Brain microvascular endothelial cell (primary cell): Measurements from ENCODE around the gene DLAT.
"Not testable (repeated sequence)": the region's sequence is repeated elsewhere in the genome, so short reads cannot be mapped to it uniquely, and the experiment has no call there.

ENCODE experiments used
- DNase-seq: peaks from one replicate; pipeline ENCODE4 v3.0.0-alpha.2; 2020
- H3K27ac ChIP-seq: fragments of 250-450 bp; sonication (Bioruptor Pico); 2 replicates; pipeline ENCODE4 v1.5.1; 2020; ENCODE audit warnings: mild to moderate bottlenecking, moderate library complexity
- H3K27me3 ChIP-seq: fragments of 250-450 bp; sonication (Bioruptor Pico); replicated peaks from 2 replicates; pipeline ENCODE4 v1.5.1; 2020; ENCODE audit warnings: mild to moderate bottlenecking
- H3K36me3 ChIP-seq: fragments of 250-450 bp; sonication (Bioruptor Pico); replicated peaks from 2 replicates; pipeline ENCODE4 v1.5.1; 2020; ENCODE audit warnings: mild to moderate bottlenecking
- H3K4me3 ChIP-seq: 2 replicates; pipeline ENCODE4 v1.5.1; 2011; ENCODE audit warnings: low read depth, mild to moderate bottlenecking, control low read depth, low read length, moderate library complexity
- in situ Hi-C: cut with HindIII; loops from 2 replicates; pipeline ENCODE4 v1.10.0; 2017; ENCODE audit warnings: low sequenced_read_pairs, low pct_ligation_motif_present
- TF ChIP-seq, protein P1 (sequence below): IDR thresholded peaks from 2 replicates; pipeline ENCODE4 v1.5.1; 2011; ENCODE audit warnings: low read depth, mild to moderate bottlenecking, moderate library complexity, low read length, control low read depth, inconsistent platforms; ENCODE audit errors: missing control alignments

Gene DLAT

DNA sequence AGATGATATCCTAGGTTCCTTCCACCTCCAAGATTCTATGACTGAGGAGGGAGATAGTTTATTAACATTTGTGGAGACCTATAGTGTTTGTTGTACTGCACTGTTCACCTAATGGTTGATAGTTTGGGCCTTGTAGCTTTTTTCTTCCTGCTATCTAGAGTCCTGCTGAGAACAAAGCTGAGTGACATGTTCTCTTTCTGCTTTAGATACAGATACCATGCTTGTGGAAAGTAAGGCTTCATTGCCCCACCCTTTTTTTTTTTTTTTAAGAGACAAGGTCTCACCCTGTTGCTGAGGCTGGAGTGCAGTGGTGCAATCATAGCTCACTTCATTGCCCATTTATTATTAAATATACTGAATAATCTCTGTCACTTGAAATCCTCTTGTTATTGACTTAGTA is 12.3 kb downstream of the DLAT start:
- H3K36me3 ChIP-seq, result peaks cover 17% of the 10 kb centered on the region
- in situ Hi-C loops, result no loop called here
- no peak for DNase-seq
- H3K4me3 ChIP-seq, result no peak overlapping the region
- no peaks in the 10 kb centered on the region for H3K27me3 ChIP-seq
- TF ChIP-seq, protein P1, sequence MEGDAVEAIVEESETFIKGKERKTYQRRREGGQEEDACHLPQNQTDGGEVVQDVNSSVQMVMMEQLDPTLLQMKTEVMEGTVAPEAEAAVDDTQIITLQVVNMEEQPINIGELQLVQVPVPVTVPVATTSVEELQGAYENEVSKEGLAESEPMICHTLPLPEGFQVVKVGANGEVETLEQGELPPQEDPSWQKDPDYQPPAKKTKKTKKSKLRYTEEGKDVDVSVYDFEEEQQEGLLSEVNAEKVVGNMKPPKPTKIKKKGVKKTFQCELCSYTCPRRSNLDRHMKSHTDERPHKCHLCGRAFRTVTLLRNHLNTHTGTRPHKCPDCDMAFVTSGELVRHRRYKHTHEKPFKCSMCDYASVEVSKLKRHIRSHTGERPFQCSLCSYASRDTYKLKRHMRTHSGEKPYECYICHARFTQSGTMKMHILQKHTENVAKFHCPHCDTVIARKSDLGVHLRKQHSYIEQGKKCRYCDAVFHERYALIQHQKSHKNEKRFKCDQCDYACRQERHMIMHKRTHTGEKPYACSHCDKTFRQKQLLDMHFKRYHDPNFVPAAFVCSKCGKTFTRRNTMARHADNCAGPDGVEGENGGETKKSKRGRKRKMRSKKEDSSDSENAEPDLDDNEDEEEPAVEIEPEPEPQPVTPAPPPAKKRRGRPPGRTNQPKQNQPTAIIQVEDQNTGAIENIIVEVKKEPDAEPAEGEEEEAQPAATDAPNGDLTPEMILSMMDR, result no peak
- H3K27ac ChIP-seq, result no peak overlapping the region

DNA sequence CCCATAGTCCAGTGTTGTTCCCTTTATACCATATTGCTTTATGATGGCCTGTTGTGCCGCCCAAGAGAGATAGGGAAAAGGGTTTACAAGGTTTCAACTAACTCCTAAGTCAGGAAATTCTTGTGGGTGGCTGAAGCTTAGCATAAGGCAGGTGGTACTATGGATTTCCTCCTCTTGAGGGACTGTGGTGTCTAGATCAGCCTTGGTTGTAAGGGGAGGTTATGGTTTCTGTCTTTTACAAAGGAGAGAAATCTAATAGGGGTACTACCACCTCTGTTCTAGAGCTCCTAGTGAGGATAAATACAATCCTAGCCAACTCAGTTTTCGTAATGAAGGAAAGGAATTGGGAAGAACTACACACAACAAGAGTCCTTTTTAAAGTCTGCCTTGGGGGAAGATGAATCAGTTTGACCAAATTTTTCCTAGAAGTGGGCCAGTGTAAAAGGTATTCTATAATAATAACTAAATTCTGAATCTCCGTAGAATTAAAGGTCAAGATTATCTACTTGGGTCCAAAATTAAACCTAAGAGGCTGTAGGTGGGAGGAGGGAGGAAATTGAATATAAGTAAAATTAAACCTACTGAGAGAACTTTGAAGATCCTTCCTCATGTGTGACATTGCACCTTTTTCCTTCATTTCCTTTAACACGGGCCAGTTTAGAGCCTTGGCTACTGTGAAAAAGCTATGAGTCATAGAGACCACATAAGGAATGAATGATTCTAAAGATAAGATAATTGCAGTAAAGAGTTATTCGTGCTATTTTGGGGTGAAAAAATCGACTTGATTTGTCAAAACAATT is 17.2 kb downstream of the DLAT start:
- DNase-seq, result peak; percentile 32
- peaks cover 20% of the 10 kb centered on the region for H3K36me3 ChIP-seq
- TF ChIP-seq, protein P1, result no peak
- in situ Hi-C loops, result no loop called here
- no peak overlapping the region for H3K4me3 ChIP-seq
- H3K27ac ChIP-seq, result no peak overlapping the region
- H3K27me3 ChIP-seq, result no peaks in the 10 kb centered on the region

DNA sequence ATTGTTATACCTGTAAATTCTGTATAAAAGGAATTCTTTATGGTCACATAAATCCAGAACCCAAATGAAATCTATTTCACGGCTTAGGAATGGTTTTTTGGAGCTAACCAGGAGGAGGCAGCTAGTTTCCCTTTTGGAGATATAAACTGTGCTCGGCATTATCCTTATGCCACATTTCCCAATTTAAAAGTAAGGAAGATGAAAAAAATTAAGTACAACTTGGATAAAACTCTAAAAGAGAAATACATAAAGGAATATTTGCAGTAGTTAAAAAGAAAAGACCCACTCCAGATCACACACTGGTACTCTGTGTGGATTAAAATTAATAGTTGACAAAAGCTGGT is 17.7 kb downstream of the DLAT start:
- H3K4me3 ChIP-seq, result no peak overlapping the region
- in situ Hi-C loops, result no loop called here
- H3K27ac ChIP-seq, result no peak overlapping the region
- H3K27me3 ChIP-seq, result no peaks in the 10 kb centered on the region
- TF ChIP-seq, protein P1, result no peak
- DNase-seq, result no peak
- H3K36me3 ChIP-seq, result peaks cover 18% of the 10 kb centered on the region

DNA sequence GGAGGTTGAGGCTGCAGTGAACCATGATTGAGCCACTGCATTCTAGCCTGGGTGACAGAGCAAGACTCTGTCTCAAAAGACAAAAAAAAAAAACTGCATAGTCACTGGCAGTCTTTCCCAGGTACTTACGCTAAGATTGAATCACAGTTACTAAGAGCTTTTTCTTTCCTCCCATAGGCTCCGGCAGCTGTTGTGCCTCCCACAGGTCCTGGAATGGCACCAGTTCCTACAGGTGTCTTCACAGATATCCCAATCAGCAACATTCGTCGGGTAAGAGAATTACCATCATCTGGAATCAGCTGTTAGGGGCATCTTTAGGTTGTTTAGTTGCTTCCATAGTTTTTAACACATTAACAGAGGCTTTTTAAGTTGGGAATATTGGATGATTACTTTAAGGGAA is 19.8 kb downstream of the DLAT start:
- Histone ChIP-seq H3K27me3 (no peaks in the 10 kb centered on the region), H3K4me3 (no peak overlapping the region), H3K36me3 (peaks cover 18% of the 10 kb centered on the region), H3K27ac (no peak overlapping the region)
- DNase-seq, result no peak
- TF ChIP-seq, protein P1, result no peak
- in situ Hi-C loops, result no loop called here

DNA sequence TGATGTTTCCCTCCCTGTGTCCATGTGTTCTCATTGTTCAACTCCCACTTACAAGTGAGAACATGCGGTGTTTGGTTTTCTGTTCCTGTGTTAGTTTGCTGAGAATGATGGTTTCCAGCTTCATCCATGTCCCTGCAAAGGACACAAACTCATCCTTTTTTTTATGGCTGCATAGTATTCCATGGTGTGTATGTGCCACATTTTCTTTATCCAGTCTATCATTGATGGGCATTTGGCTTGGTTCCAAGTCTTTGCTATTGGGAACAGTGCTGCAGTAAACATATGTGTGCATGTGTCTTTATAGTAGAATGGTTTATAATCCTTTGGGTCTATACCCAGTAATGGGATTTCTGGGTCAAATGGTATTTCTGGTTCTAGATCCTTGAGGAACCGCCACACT is 21.4 kb downstream of the DLAT start:
- DNase-seq, H3K27me3 ChIP-seq, H3K4me3 ChIP-seq, H3K27ac ChIP-seq, in situ Hi-C loops: not testable (repeated sequence)
- H3K36me3 ChIP-seq, result peaks cover 22% of the 10 kb centered on the region

DNA sequence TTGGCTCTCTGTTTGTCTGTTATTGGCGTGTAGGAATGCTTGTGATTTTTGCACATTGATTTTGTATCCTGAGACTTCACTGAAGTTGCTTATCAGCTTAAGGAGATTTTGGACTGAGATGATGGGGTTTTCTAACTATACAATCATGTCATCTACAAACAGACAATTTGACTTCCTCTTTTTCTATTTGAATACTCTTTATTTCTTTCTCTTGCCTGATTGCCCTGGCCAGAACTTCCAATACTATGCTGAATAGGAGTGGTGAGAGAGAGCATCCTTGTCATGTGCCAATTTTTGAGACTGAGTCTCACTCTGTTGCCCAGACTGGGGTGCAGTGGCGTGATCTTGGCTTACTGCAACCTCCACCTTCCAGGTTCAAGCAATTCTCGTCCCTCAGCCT is 23.0 kb downstream of the DLAT start:
- H3K4me3 ChIP-seq, in situ Hi-C loops, DNase-seq, H3K27me3 ChIP-seq: not testable (repeated sequence)
- Histone ChIP-seq H3K27ac (peak overlapping the region; percentile 17), H3K36me3 (peaks cover 29% of the 10 kb centered on the region)

DNA sequence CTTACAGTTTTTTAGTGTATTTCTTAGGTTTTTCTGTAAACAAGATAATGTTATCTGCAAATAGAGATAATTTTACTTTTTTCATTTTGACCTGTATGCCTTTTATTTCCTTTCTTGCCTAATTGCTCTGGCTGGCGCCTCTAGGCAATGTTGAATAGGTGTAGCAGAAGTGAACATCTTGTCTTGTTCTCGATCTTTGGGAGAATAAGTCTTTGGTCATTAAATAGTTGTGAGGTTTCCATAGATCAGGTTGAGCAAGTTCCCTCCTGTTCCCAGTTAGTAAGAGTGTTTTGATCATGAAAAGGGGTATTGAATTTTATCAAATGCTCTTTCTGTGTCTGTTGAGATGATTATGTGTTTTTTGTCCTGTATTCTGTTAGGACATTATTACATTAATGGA is 24.6 kb downstream of the DLAT start:
- peaks cover 38% of the 10 kb centered on the region for H3K36me3 ChIP-seq

More for the DNA sequence above, 24.6 kb downstream of the DLAT start:
- TF ChIP-seq, protein P1, result no peak
- in situ Hi-C loops, result no loop called here
- no peak for DNase-seq
- H3K27me3 ChIP-seq, result no peaks in the 10 kb centered on the region
- H3K4me3 ChIP-seq, result no peak overlapping the region
- H3K27ac ChIP-seq, result no peak overlapping the region
